SU-DHL-6 (cell line): ENCODE results near the gene ABITRAM.

Experiments
- H2AFZ ChIP-seq: fragments of 200-600 bp; sonication (generic); 2 replicates; pipeline ENCODE4 v1.6.1; 2014; ENCODE audit warnings: low read depth, mild to moderate bottlenecking, moderate library complexity, mixed read lengths, antibody characterized with exemption, low read length; ENCODE audit not compliant: severe bottlenecking
- H3F3A ChIP-seq: fragments of 200-600 bp; shearing (Covaris generic); 2 replicates; pipeline ENCODE4 v1.6.0; 2016; ENCODE audit warnings: antibody characterized with exemption, mild to moderate bottlenecking; ENCODE audit not compliant: insufficient read depth
- H3K27ac ChIP-seq: fragments of 200-600 bp; sonication (generic); 2 replicates; pipeline ENCODE4 v1.5.1; 2016; ENCODE audit warnings: low read depth, mild to moderate bottlenecking, low read length, moderate library complexity, mixed read lengths
- H3K27me3 ChIP-seq: fragments of 200-600 bp; sonication (generic), shearing (Covaris generic); 2 replicates; pipeline ENCODE4 v1.6.0; 2014; ENCODE audit warnings: mild to moderate bottlenecking, low read length
- H3K36me3 ChIP-seq: fragments of 200-600 bp; sonication (generic); 2 replicates; pipeline ENCODE4 v1.6.1; 2014; ENCODE audit warnings: mild to moderate bottlenecking, low read length, mixed read lengths
- H3K4me2 ChIP-seq: fragments of 300-600, 200-600 bp; shearing (Covaris generic), sonication (generic); 2 replicates; pipeline ENCODE4 v1.6.0; 2014; ENCODE audit warnings: low read length, low read depth, mild to moderate bottlenecking; ENCODE audit not compliant: poor library complexity, severe bottlenecking
- H3K4me3 ChIP-seq: fragments of 200-600 bp; sonication (generic); 2 replicates; pipeline ENCODE4 v1.5.1; 2014; ENCODE audit warnings: antibody characterized with exemption, low read length, mild to moderate bottlenecking, mixed read lengths; ENCODE audit not compliant: insufficient read depth, poor library complexity, severe bottlenecking
- H3K79me2 ChIP-seq: fragments of 200-600 bp; sonication (generic); 2 replicates; pipeline ENCODE4 v1.6.1; 2014; ENCODE audit warnings: mild to moderate bottlenecking, low read length, moderate library complexity; ENCODE audit not compliant: insufficient read depth
- H3K9ac ChIP-seq: fragments of 200-600 bp; sonication (generic); 2 replicates; pipeline ENCODE4 v1.7.0; 2014; ENCODE audit warnings: mild to moderate bottlenecking, low read length
- H3K9me2 ChIP-seq: fragments of 200-600 bp; sonication (generic); replicated peaks from 2 replicates; pipeline ENCODE4 v1.6.1; 2014; ENCODE audit warnings: low read length; ENCODE audit not compliant: insufficient read depth
- H3K9me3 ChIP-seq: fragments of 200-600 bp; sonication (generic); 2 replicates; pipeline ENCODE4 v1.6.1; 2014; ENCODE audit warnings: low read length, mixed read lengths; ENCODE audit not compliant: insufficient read depth
- H4K20me1 ChIP-seq: fragments of 200-600 bp; sonication (generic); 2 replicates; pipeline ENCODE4 v1.6.1; 2014; ENCODE audit warnings: low read depth, mild to moderate bottlenecking, antibody characterized with exemption, low read length, moderate library complexity, mixed read lengths
- EZH2phosphoT487 ChIP-seq: fragments of 200-600 bp; sonication (generic), shearing (Covaris generic); conservative IDR thresholded peaks from 2 replicates; pipeline ENCODE4 v1.6.1; 2018; ENCODE audit warnings: mild to moderate bottlenecking, antibody characterized with exemption, low read length, moderate library complexity, mixed read lengths
- TF ChIP-seq, protein P1 (sequence below): fragments of 200-600 bp; sonication (generic); IDR thresholded peaks from one replicate; pipeline ENCODE4 v1.5.1; 2017; ENCODE audit warnings: antibody characterized with exemption, mild to moderate bottlenecking, low read length, moderate library complexity; ENCODE audit not compliant: insufficient read depth, poor library complexity, severe bottlenecking

The ABITRAM gene

GRCh38 chr9:108900176-108900575, 34.0 kb upstream of the ABITRAM start:
- Histone ChIP-seq H3K9me3 (no peaks in the 10 kb centered on the region), H3K4me2 (no peak overlapping the region), H2AFZ (no peak overlapping the region), H3K4me3 (no peak overlapping the region), H3K36me3 (peaks cover 4% of the 10 kb centered on the region; the same call in 1 of the 2 replicates), H4K20me1 (no peaks in the 10 kb centered on the region), H3K79me2 (no peaks in the 10 kb centered on the region), H3K9ac (no peak overlapping the region), H3K27me3 (no peaks in the 10 kb centered on the region), H3F3A (no peaks in the 10 kb centered on the region), H3K27ac (no peak overlapping the region), H3K9me2 (no peaks in the 10 kb centered on the region)
- TF ChIP-seq EZH2phosphoT487: no peak

DNA sequence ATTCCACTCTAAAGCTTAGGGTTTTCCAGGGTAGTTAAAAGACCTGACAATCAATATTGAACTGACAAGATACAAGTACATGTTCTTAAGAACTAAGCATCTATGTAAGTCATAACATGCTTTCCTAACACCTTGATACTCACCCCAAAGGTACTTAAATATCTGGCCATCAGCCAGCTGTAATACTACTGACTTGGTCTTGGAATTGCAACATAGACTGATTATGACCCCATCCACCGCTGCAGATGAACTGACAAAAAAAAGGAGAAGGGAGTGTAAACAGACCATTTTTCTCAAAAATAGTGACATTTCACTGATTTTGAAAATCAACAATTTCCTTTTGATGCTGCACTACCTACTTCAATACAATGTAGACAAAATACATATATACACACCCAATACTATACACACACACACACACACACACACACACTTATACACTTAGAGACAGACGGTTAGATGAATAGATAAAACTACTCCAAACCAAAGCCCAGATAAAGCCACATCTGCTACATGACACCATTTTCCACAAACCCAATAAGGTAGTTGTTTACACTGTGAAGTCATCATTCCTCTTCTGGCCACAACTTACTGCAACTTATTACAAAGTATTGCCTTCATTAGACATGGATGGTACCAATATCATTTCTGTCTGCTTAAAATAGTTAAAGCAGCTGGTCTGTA, 30.6 kb upstream of the ABITRAM start:
- no peak overlapping the region for H3K27ac ChIP-seq
- no peak overlapping the region for H3K9ac ChIP-seq
- H4K20me1 ChIP-seq: no peaks in the 10 kb centered on the region
- TF ChIP-seq, protein P1, sequence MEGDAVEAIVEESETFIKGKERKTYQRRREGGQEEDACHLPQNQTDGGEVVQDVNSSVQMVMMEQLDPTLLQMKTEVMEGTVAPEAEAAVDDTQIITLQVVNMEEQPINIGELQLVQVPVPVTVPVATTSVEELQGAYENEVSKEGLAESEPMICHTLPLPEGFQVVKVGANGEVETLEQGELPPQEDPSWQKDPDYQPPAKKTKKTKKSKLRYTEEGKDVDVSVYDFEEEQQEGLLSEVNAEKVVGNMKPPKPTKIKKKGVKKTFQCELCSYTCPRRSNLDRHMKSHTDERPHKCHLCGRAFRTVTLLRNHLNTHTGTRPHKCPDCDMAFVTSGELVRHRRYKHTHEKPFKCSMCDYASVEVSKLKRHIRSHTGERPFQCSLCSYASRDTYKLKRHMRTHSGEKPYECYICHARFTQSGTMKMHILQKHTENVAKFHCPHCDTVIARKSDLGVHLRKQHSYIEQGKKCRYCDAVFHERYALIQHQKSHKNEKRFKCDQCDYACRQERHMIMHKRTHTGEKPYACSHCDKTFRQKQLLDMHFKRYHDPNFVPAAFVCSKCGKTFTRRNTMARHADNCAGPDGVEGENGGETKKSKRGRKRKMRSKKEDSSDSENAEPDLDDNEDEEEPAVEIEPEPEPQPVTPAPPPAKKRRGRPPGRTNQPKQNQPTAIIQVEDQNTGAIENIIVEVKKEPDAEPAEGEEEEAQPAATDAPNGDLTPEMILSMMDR: no peak
- no peaks in the 10 kb centered on the region for H3F3A ChIP-seq
- H3K79me2 ChIP-seq: no peaks in the 10 kb centered on the region
- H3K4me2 ChIP-seq: no peak overlapping the region
- no peaks in the 10 kb centered on the region for H3K27me3 ChIP-seq
- no peak overlapping the region for H2AFZ ChIP-seq
- H3K36me3 ChIP-seq: no peaks in the 10 kb centered on the region; the same call in 1 of the 2 replicates
- no peaks in the 10 kb centered on the region for H3K9me3 ChIP-seq
- H3K9me2 ChIP-seq: no peaks in the 10 kb centered on the region
- H3K4me3 ChIP-seq: no peak overlapping the region

DNA sequence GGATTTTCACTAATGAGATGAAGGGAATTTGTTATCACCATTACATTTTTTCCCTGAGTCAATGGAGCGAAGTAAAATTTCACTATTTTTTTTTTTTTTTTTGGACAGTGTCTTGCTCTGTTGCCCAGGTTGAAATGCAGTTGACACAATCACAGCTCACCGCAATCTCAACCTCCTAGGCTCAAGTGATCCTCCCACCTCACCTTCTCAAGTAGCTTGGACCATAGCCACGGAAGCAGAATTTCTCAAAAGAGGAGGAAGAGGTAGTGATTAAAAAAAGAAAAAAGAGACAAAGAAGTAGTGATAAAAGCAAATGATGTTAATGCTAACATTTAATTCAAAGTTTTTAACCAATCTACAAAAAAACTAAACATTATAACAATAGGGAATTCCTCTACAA, 30.0 kb upstream of the ABITRAM start:
- Histone ChIP-seq H2AFZ (no peak overlapping the region), H3K36me3 (no peaks in the 10 kb centered on the region), H3F3A (no peaks in the 10 kb centered on the region), H3K79me2 (no peaks in the 10 kb centered on the region), H3K9me2 (no peaks in the 10 kb centered on the region), H3K27ac (no peak overlapping the region), H3K4me2 (no peak overlapping the region), H3K4me3 (no peak overlapping the region), H4K20me1 (no peaks in the 10 kb centered on the region), H3K9ac (no peak overlapping the region), H3K9me3 (no peaks in the 10 kb centered on the region), H3K27me3 (no peaks in the 10 kb centered on the region)
- TF ChIP-seq EZH2phosphoT487: no peak
- TF ChIP-seq, protein P1: no peak

DNA sequence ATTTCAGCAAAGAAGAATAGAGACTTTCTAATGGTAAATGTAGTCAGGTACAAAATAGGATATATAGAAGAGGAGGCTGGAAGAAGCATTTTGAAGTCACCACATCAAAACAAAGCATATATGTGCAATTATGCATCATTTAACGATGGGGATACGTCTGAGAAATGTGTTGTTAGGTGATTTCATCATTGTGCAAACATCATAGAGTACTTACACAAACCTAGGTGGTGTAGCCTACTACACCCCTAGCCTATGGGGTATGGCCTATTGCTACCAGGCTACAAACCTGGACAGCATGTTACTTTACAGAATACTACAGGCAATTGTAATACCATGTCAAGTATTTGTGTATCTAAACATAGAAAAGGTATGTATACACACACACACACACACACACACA, 28.7 kb upstream of the ABITRAM start:
- H3K27me3 ChIP-seq: no peaks in the 10 kb centered on the region
- no peak overlapping the region for H3K4me2 ChIP-seq
- no peaks in the 10 kb centered on the region for H4K20me1 ChIP-seq
- H3K9ac ChIP-seq: no peak overlapping the region
- no peaks in the 10 kb centered on the region for H3K9me2 ChIP-seq
- no peaks in the 10 kb centered on the region for H3K36me3 ChIP-seq
- H3K79me2 ChIP-seq: no peaks in the 10 kb centered on the region
- no peak overlapping the region for H3K27ac ChIP-seq
- H3F3A ChIP-seq: no peaks in the 10 kb centered on the region
- no peak overlapping the region for H3K4me3 ChIP-seq
- H2AFZ ChIP-seq: no peak overlapping the region
- no peaks in the 10 kb centered on the region for H3K9me3 ChIP-seq
- TF ChIP-seq, protein P1: no peak
- TF ChIP-seq EZH2phosphoT487: no peak
